ENCODE measurements around the gene P2RY8. TPM values are rescaled to one million over a fixed set of nuclear protein-coding genes. Genes with fewer than 3 reads are reported as not detected.

The P2RY8 gene
- total and polyA plus RNA-seq, 2 donors (not counting 1 experiment from before 2014, with no cell fraction given), result 72.3 to 142 TPM

GRCh38 chrX:1435241-1435895 is 101.6 kb downstream of the P2RY8 start:
- peaks cover 0 to 5% (median 0%) of the 10 kb centered on the region in 3 donors for H3K9me3 ChIP-seq (ENCODE audit: control extremely low read depth in 1 of 3, control insufficient read depth in 2 of 3, insufficient read depth in 1 of 3, low read length in 2 of 3)
- H3K27ac ChIP-seq (ENCODE audit: low read length in 2 of 2), result no peak overlapping the region
- 95% methylated on average over 19 of the region's 20 CpGs for WGBS (ENCODE audit: insufficient coverage)
- Mint-ChIP-seq H3K4me1 (no peaks in the 10 kb centered on the region), H3K27me3 (no peaks in the 10 kb centered on the region), H3K27ac (no peak overlapping the region), H3K9me3 (ENCODE audit: insufficient read depth) (no peaks in the 10 kb centered on the region), H3K4me3 (no peak overlapping the region)
- H3K79me2 ChIP-seq (ENCODE audit: control insufficient read depth, insufficient read depth, low read length), result no peaks in the 10 kb centered on the region
- ATAC-seq (ENCODE audit: low read depth) (no peak), DNase-seq (no peak)
- no peak overlapping the region for H3K4me3 ChIP-seq (ENCODE audit: control extremely low read depth in 1 of 5, extremely low read depth in 1 of 5, insufficient read depth in 1 of 5, low read depth in 2 of 5, low read length in 4 of 5)
- ChIA-PET CTCF (no interaction called here), POLR2A (no interaction called here)
- H3K9ac ChIP-seq (ENCODE audit: low read length), result no peak overlapping the region
- no peaks in the 10 kb centered on the region for H3K4me1 ChIP-seq (ENCODE audit: control insufficient read depth in 2 of 2, insufficient read depth in 2 of 2, low read length in 2 of 2)
- no peak for TF ChIP-seq EZH2 (IDR thresholded peaks at IDR 0.05; ENCODE audit: borderline replicate concordance, insufficient read depth, low read depth, low read length, poor library complexity, severe bottlenecking)
- TF ChIP-seq, protein P1, sequence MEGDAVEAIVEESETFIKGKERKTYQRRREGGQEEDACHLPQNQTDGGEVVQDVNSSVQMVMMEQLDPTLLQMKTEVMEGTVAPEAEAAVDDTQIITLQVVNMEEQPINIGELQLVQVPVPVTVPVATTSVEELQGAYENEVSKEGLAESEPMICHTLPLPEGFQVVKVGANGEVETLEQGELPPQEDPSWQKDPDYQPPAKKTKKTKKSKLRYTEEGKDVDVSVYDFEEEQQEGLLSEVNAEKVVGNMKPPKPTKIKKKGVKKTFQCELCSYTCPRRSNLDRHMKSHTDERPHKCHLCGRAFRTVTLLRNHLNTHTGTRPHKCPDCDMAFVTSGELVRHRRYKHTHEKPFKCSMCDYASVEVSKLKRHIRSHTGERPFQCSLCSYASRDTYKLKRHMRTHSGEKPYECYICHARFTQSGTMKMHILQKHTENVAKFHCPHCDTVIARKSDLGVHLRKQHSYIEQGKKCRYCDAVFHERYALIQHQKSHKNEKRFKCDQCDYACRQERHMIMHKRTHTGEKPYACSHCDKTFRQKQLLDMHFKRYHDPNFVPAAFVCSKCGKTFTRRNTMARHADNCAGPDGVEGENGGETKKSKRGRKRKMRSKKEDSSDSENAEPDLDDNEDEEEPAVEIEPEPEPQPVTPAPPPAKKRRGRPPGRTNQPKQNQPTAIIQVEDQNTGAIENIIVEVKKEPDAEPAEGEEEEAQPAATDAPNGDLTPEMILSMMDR (IDR thresholded peaks at IDR 0.05), result no peak
- peaks cover 0 to 33% of the 10 kb centered on the region in 2 experiments for H3K36me3 ChIP-seq (replicated peaks in 1 of 2; ENCODE audit: control extremely low read depth in 1 of 2, control insufficient read depth in 1 of 2, extremely low read depth in 1 of 2, insufficient read depth in 2 of 2, low read length in 1 of 2)
- no peaks in the 10 kb centered on the region for H4K20me1 ChIP-seq (ENCODE audit: control insufficient read depth, insufficient read depth, low read length, poor library complexity, severe bottlenecking)
- intact Hi-C loops (cut with micrococcal nuclease), result no loop called here
- no peak overlapping the region for H2AFZ ChIP-seq (ENCODE audit: insufficient read depth, low read depth, low read length, poor library complexity, severe bottlenecking)
- no peaks in the 10 kb centered on the region for H3K27me3 ChIP-seq (replicated peaks in 1 of 4; ENCODE audit: control extremely low read depth in 1 of 4, control insufficient read depth in 3 of 4, insufficient read depth in 4 of 4, low read length in 3 of 4)
- H3K4me2 ChIP-seq (replicated peaks; ENCODE audit: low read depth, low read length, poor library complexity, severe bottlenecking), result no peak overlapping the region

DNA sequence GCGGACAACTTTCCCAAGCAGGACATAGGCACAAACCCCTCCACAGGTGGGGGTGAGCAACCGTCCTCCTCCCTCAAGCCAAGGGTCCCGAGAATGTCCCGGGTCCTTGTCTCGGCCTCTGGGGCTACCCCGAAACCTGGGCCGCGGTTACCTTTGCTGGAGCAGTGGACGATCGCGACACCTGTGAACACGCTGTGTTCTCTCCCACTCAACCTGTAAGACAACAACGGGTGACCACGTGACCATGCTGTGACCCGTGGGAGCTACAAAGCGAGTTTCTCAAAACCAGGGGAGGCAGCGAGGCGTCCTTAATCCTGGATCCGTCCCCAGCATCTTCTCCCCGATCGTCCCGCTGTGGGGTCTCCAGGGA is 102.1 kb downstream of the P2RY8 start:
- Histone ChIP-seq H3K9ac (ENCODE audit: low read length) (no peak overlapping the region), H3K79me2 (ENCODE audit: control insufficient read depth, insufficient read depth, low read length) (no peaks in the 10 kb centered on the region), H2AFZ (ENCODE audit: insufficient read depth, low read depth, low read length, poor library complexity, severe bottlenecking) (no peak overlapping the region), H3K4me3 (ENCODE audit: control extremely low read depth in 1 of 5, extremely low read depth in 1 of 5, insufficient read depth in 1 of 5, low read depth in 2 of 5, low read length in 4 of 5) (no peak overlapping the region), H3K4me2 (replicated peaks; ENCODE audit: low read depth, low read length, poor library complexity, severe bottlenecking) (no peak overlapping the region), H3K27ac (ENCODE audit: low read length in 2 of 2) (no peak overlapping the region), H4K20me1 (ENCODE audit: control insufficient read depth, insufficient read depth, low read length, poor library complexity, severe bottlenecking) (no peaks in the 10 kb centered on the region), H3K9me3 (ENCODE audit: control extremely low read depth in 1 of 3, control insufficient read depth in 2 of 3, insufficient read depth in 1 of 3, low read length in 2 of 3) (peaks cover 0 to 5% (median 0%) of the 10 kb centered on the region in 3 donors), H3K4me1 (ENCODE audit: control insufficient read depth in 2 of 2, insufficient read depth in 2 of 2, low read length in 2 of 2) (no peaks in the 10 kb centered on the region), H3K36me3 (replicated peaks in 1 of 2; ENCODE audit: control extremely low read depth in 1 of 2, control insufficient read depth in 1 of 2, extremely low read depth in 1 of 2, insufficient read depth in 2 of 2, low read length in 1 of 2) (peaks cover 0 to 33% of the 10 kb centered on the region in 2 experiments), H3K27me3 (replicated peaks in 1 of 4; ENCODE audit: control extremely low read depth in 1 of 4, control insufficient read depth in 3 of 4, insufficient read depth in 4 of 4, low read length in 3 of 4) (no peaks in the 10 kb centered on the region)
- H3K4me3 Mint-ChIP-seq, result no peak overlapping the region
- no peak for DNase-seq
- ATAC-seq (ENCODE audit: low read depth), result no peak
- intact Hi-C loops (cut with micrococcal nuclease), result no loop called here
- no peak overlapping the region for H3K27ac Mint-ChIP-seq
- no peaks in the 10 kb centered on the region for H3K4me1 Mint-ChIP-seq
- no peaks in the 10 kb centered on the region for H3K27me3 Mint-ChIP-seq
- H3K9me3 Mint-ChIP-seq (ENCODE audit: insufficient read depth), result no peaks in the 10 kb centered on the region
- POLR2A ChIA-PET, result no interaction called here
- CTCF ChIA-PET, result no interaction called here
- TF ChIP-seq, protein P1 (IDR thresholded peaks at IDR 0.05), result no peak
- no peak for TF ChIP-seq EZH2 (IDR thresholded peaks at IDR 0.05; ENCODE audit: borderline replicate concordance, insufficient read depth, low read depth, low read length, poor library complexity, severe bottlenecking)
- WGBS (ENCODE audit: insufficient coverage), result 97% methylated on average over 21 of the region's 22 CpGs

All from B cell (primary cell).